CD14-positive monocyte (primary cell): ENCODE results near the gene KDM5C. TPM values are rescaled to one million over a fixed set of nuclear protein-coding genes. Genes with fewer than 3 reads are reported as not detected.

Experiments used
- DNase-seq, 3 donors: peaks; one replicate each; pipeline ENCODE4 v3.0.0-alpha.2; 2011 to 2022
- H2AFZ ChIP-seq: 2 replicates; pipeline ENCODE4 v1.6.0; 2012; ENCODE audit warnings: mild to moderate bottlenecking, low read depth, low read length, inconsistent platforms; ENCODE audit not compliant: insufficient read depth, poor library complexity, severe bottlenecking
- H3K27ac ChIP-seq, 2 donors: 1 replicate in 1 of 2; 2 replicates in 1 of 2; pipeline ENCODE4 v1.5.1; 2012 to 2013; ENCODE audit warnings: low read length in 2 of 2, control low read depth in 1 of 2, inconsistent platforms in 1 of 2, low read depth in 1 of 2, mild to moderate bottlenecking in 1 of 2
- H3K27me3 ChIP-seq, 2 donors: one replicate each; pipeline versions ENCODE4 v1.6.0 to v1.6.1; 2011 to 2013; ENCODE audit warnings: low read length in 2 of 2; ENCODE audit not compliant: control insufficient read depth in 2 of 2, insufficient read depth in 2 of 2
- H3K36me3 ChIP-seq, 2 donors: replicated peaks in 1 of 2; 1 replicate in 1 of 2; 2 replicates in 1 of 2; pipeline versions ENCODE4 v1.5.1 to v1.6.1; 2012 to 2013; ENCODE audit warnings: low read length in 2 of 2, control low read depth in 1 of 2, inconsistent platforms in 1 of 2, mild to moderate bottlenecking in 1 of 2; ENCODE audit not compliant: insufficient read depth in 2 of 2, control insufficient read depth in 1 of 2
- H3K4me1 ChIP-seq, 2 donors: 1 replicate in 1 of 2; 2 replicates in 1 of 2; pipeline versions ENCODE4 v1.5.1 to v1.6.1; 2012 to 2013; ENCODE audit warnings: low read length in 2 of 2, control low read depth in 1 of 2, inconsistent platforms in 1 of 2, mild to moderate bottlenecking in 1 of 2, moderate library complexity in 1 of 2; ENCODE audit not compliant: insufficient read depth in 2 of 2, control insufficient read depth in 1 of 2
- H3K4me2 ChIP-seq: replicated peaks from 2 replicates; pipeline ENCODE3; 2012; ENCODE audit warnings: low read length, moderate library complexity, mild to moderate bottlenecking; ENCODE audit not compliant: poor library complexity, severe bottlenecking; ENCODE audit errors: extremely low read depth
- H3K4me3 ChIP-seq, 3 experiments: fragments of 200-600 bp in 1 of 3; sonication (generic) in 1 of 3; replicated peaks in 1 of 3; 1 replicate in 2 of 3; 2 replicates in 1 of 3; pipeline ENCODE4 v1.5.1; 2011 to 2013; ENCODE audit warnings: low read length in 3 of 3, mild to moderate bottlenecking in 3 of 3, control low read depth in 2 of 3, low read depth in 2 of 3, inconsistent platforms in 1 of 3, moderate library complexity in 1 of 3
- H3K79me2 ChIP-seq: 2 replicates; pipeline ENCODE4 v1.6.0; 2012; ENCODE audit warnings: mild to moderate bottlenecking, control low read depth, inconsistent platforms, low read length, moderate library complexity; ENCODE audit not compliant: insufficient read depth
- H3K9ac ChIP-seq: 2 replicates; pipeline ENCODE4 v1.6.0; 2017; ENCODE audit warnings: low read length, mild to moderate bottlenecking; ENCODE audit not compliant: insufficient read depth, poor library complexity, severe bottlenecking
- H3K9me3 ChIP-seq, 2 donors: replicated peaks in 1 of 2; 1 replicate in 1 of 2; 2 replicates in 1 of 2; pipeline versions ENCODE4 v1.5.1 to v1.6.1; 2012 to 2013; ENCODE audit warnings: low read length in 2 of 2, control low read depth in 1 of 2; ENCODE audit not compliant: control insufficient read depth in 1 of 2, insufficient read depth in 1 of 2
- H4K20me1 ChIP-seq: 2 replicates; pipeline ENCODE4 v1.6.0; 2012; ENCODE audit warnings: mild to moderate bottlenecking, low read length, control low read depth, moderate library complexity; ENCODE audit not compliant: insufficient read depth
- H3K27ac Mint-ChIP-seq, 7 donors: one replicate each; pipeline ENCODE4 v1.8.0; 2020; ENCODE audit warnings: mild to moderate bottlenecking in 7 of 7, mixed read lengths in 7 of 7, moderate library complexity in 6 of 7, inconsistent platforms in 2 of 7
- H3K27me3 Mint-ChIP-seq, 3 donors: one replicate each; pipeline ENCODE4 v1.8.0; 2021 to 2022; ENCODE audit warnings: low read depth in 3 of 3, mild to moderate bottlenecking in 3 of 3, mixed read lengths in 3 of 3, moderate library complexity in 3 of 3, inconsistent platforms in 1 of 3
- H3K36me3 Mint-ChIP-seq, 2 donors: one replicate each; pipeline ENCODE4 v1.8.0; 2020; ENCODE audit warnings: mixed read lengths in 2 of 2, inconsistent platforms in 1 of 2, mild to moderate bottlenecking in 1 of 2
- H3K4me1 Mint-ChIP-seq: one replicate; pipeline ENCODE4 v1.8.0; 2020; ENCODE audit warnings: mild to moderate bottlenecking, mixed read lengths
- H3K4me3 Mint-ChIP-seq, 2 donors: one replicate each; pipeline ENCODE4 v1.8.0; 2020; ENCODE audit warnings: mild to moderate bottlenecking in 2 of 2, mixed read lengths in 2 of 2, moderate library complexity in 1 of 2
- H3K9me3 Mint-ChIP-seq, 7 donors: one replicate each; pipeline ENCODE4 v1.8.0; 2020 to 2022; ENCODE audit warnings: mixed read lengths in 7 of 7, mild to moderate bottlenecking in 6 of 7, moderate library complexity in 6 of 7, inconsistent platforms in 2 of 7
- WGBS: methylation state at CpG from one replicate; pipeline ENCODE4 v1.1.5; 2013; ENCODE audit warnings: missing lambda C conversion rate; ENCODE audit not compliant: insufficient coverage; 5-methylcytosine and 5-hydroxymethylcytosine counted together
- intact Hi-C, 2 donors: fragments of 100-400 bp; cut with micrococcal nuclease; formaldehyde crosslinking; loops; one replicate each; pipeline versions ENCODE4 v1.15.0 to v1.15.1; 2023
- polyA plus RNA-seq, 3 donors: library from polyadenylated mRNA; depleted of rRNA in 1 of 3; unstranded in 2 of 3; stranded (reverse) in 1 of 3; fragments of 300-500 nt in 2 of 3; fragments of >200 nt in 1 of 3; fragmentation: Illumina TruSeq in 2 of 3; gene quantifications; 1 replicate in 2 of 3; 2 replicates in 1 of 3; pipeline ENCODE4 v1.2.3, GENCODE V29; 2012 to 2021
- TF ChIP-seq, protein P1 (sequence below): fragments of 200-600 bp; IDR thresholded peaks from one replicate; pipeline ENCODE4 v1.8.0; 2022; ENCODE audit warnings: antibody characterized with exemption, mild to moderate bottlenecking

The KDM5C gene
- polyA plus RNA-seq, 3 donors = 13.3 to 93.6 (median 16.7) TPM

DNA sequence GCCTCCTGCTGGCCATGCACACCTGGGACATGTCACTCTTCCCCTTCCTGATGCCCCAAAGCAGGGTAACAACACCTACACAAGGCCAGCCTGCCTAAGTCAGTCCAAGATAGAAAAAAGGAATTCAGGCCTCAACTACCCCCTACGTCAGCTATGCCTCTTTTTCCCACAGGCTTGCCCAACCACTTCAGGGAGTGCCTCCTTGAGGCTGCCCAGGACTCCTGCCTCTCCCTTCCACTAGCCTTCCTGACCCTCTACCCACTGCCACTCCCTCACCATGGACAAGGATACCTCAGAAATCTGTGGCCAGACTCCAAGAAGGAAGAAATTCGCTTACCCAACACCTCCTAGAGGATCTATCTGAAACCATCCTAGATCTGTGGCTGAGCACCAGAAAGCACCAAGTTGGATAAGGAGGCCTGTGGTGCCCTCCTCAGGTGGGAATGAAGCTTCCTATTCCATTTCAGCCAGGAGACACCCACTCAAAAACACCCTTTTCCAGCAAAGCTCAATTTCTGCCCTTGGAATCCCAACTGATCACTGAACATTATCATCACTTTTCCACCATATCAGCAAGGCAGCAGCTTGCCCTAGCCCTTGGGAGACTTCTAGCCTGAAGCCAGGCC lies 1.8 kb downstream of the KDM5C start:
- peak overlapping the region; percentile 89 to 95 for H3K4me3 Mint-ChIP-seq
- TF ChIP-seq, protein P1, sequence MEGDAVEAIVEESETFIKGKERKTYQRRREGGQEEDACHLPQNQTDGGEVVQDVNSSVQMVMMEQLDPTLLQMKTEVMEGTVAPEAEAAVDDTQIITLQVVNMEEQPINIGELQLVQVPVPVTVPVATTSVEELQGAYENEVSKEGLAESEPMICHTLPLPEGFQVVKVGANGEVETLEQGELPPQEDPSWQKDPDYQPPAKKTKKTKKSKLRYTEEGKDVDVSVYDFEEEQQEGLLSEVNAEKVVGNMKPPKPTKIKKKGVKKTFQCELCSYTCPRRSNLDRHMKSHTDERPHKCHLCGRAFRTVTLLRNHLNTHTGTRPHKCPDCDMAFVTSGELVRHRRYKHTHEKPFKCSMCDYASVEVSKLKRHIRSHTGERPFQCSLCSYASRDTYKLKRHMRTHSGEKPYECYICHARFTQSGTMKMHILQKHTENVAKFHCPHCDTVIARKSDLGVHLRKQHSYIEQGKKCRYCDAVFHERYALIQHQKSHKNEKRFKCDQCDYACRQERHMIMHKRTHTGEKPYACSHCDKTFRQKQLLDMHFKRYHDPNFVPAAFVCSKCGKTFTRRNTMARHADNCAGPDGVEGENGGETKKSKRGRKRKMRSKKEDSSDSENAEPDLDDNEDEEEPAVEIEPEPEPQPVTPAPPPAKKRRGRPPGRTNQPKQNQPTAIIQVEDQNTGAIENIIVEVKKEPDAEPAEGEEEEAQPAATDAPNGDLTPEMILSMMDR = no peak
- Histone ChIP-seq H3K9ac (peak overlapping the region; percentile 98), H2AFZ (no peak overlapping the region), H3K36me3 (peaks cover 26 to 38% of the 10 kb centered on the region in 2 donors), H3K27ac (peak overlapping the region in 1 of 2 donors; percentile 99), H4K20me1 (peaks cover 55% of the 10 kb centered on the region), H3K27me3 (no peaks in the 10 kb centered on the region), H3K4me2 (peak overlapping the region; percentile 87), H3K4me1 (peaks cover 37 to 42% of the 10 kb centered on the region in 2 donors), H3K9me3 (no peaks in the 10 kb centered on the region), H3K4me3 (peak overlapping the region in 2 of 3 experiments; percentile 80 to 92), H3K79me2 (peaks cover 54% of the 10 kb centered on the region)
- no peak for DNase-seq
- peaks cover 14 to 44% of the 10 kb centered on the region in 2 donors for H3K36me3 Mint-ChIP-seq
- H3K9me3 Mint-ChIP-seq = no peaks in the 10 kb centered on the region
- H3K27me3 Mint-ChIP-seq = peaks cover 0 to 3% (median 0%) of the 10 kb centered on the region in 3 donors
- intact Hi-C loops = loop anchor here in 1 of 2 donors (10.0 kb wide), 1 partner anchor 128 kb away; the partner anchor contains the start of gene KANTR
- WGBS = 50% methylated on average over 1 of the region's 2 CpGs
- peak overlapping the region in 5 of 7 donors; percentile 45 to 99 (median 67) for H3K27ac Mint-ChIP-seq
- H3K4me1 Mint-ChIP-seq = peaks cover 33% of the 10 kb centered on the region

DNA sequence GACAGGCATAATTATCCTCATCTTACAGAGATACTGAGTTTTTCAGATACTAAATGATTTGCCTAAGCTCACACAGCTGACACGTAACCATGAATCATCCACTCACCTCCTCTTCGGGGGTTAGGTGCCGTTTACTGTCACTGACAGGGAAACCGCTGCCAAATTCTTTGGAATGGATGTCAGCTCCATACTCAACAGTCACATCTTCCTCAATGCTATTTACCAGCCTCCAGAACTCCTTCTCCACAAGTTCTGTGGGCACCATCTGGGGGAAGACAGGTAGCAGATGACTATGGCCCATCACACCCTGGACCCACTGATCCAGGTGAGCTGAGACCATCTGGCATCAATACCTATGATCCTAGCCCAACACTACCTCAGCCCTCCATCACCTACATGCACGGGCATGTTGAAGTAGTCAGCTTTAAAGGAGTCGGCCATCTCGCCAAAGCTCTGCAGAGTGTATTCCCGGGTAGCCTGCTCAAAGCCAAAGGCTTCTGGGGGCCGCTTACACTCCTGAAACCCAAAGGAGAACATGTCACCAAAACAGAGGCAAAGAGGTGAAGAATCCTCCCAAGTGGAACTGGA lies 13.5 kb downstream of the KDM5C start:
- Histone ChIP-seq H2AFZ (no peak overlapping the region), H3K36me3 (peaks cover 74 to 94% of the 10 kb centered on the region in 2 donors), H3K79me2 (no peaks in the 10 kb centered on the region), H3K9ac (no peak overlapping the region), H3K9me3 (no peaks in the 10 kb centered on the region), H3K4me1 (no peaks in the 10 kb centered on the region), H3K27ac (no peak overlapping the region), H3K4me2 (no peak overlapping the region), H3K4me3 (no peak overlapping the region), H3K27me3 (no peaks in the 10 kb centered on the region), H4K20me1 (peaks cover 56% of the 10 kb centered on the region)
- Mint-ChIP-seq H3K36me3 (peaks cover 69 to 95% of the 10 kb centered on the region in 2 donors), H3K4me1 (no peaks in the 10 kb centered on the region), H3K9me3 (no peaks in the 10 kb centered on the region), H3K27me3 (no peaks in the 10 kb centered on the region), H3K4me3 (no peak overlapping the region), H3K27ac (peak overlapping the region in 1 of 7 donors; percentile 42)
- WGBS = 100% methylated on average over 1 of the region's 9 CpGs
- intact Hi-C loops = no loop called here
- TF ChIP-seq, protein P1 = no peak
- no peak for DNase-seq
